GM21529 (cell line): ENCODE results near the gene ATP2B2.

Experiments
- ATAC-seq: cut with Tn5 transposase; IDR thresholded peaks from one replicate; pipeline ENCODE4 v1.9.1; 2021; ENCODE audit not compliant: unreplicated experiment

The ATP2B2 gene

DNA sequence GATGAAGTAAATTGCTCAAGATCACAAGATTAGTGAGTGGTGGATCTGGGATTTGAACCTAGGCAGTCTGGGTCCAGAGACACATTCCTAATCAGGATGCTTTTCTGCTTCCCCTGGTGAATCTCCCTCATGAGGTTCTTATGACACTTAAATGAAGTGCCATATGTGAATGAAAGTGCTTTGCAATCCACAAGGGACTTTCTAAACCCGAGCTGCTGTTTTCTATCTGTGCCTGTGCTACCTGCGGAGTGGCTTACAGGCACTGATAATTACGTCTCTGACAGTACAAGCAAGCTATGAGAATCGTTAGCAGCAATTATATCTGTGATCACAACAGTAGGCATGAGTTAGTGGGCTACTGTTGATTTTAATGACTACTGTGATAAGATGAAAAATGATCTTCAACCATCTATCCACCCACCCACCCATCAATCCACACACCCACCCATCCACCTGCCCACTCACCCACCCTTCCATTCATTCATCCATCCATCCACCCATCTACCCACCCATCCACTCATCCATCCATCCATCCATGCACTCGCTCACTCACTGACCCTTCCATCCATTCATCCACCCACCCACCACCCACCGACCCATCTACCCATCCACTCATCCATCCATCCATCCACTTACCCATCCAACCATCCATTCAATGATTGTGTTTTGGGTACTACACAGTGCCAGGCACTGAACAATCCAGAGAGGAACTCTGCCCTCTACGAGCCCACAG lies 51.8 kb downstream of the ATP2B2 start:
- ATAC-seq, result no peak

- no peak for ATAC-seq
These were observed 54.6 kb downstream of the ATP2B2 start for GRCh38 chr3:10450494-10451440.

DNA sequence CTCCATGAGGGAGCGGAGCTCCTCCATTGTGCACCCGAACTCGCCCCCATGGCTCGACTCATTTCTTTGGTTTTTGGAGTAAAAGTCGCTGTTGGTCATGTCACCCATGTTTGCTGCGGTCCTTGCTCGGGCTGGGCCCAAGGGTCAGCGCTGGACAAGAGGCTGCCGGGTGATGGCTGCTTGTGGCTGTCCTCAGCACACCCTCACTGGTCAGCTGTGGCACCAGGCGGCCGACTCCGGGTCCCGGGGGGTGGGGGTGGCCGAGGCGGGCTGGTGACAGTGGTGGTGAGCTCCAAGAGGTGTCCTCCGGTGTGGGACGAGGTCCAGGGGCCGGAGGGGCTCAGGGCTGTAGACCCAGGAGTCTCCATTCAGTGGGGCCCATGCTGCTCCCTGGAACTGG lies 56.0 kb downstream of the ATP2B2 start:
- ATAC-seq, result no peak

- ATAC-seq, result no peak
These were observed 56.8 kb downstream of the ATP2B2 start for GRCh38 chr3:10448544-10448943.

- ATAC-seq, result no peak
These were observed 57.7 kb downstream of the ATP2B2 start for GRCh38 chr3:10447527-10448260.

GRCh38 chr3:10447110-10447509 lies 58.3 kb downstream of the ATP2B2 start:
- no peak for ATAC-seq

GRCh38 chr3:10445561-10446175 lies 59.7 kb downstream of the ATP2B2 start:
- no peak for ATAC-seq

DNA sequence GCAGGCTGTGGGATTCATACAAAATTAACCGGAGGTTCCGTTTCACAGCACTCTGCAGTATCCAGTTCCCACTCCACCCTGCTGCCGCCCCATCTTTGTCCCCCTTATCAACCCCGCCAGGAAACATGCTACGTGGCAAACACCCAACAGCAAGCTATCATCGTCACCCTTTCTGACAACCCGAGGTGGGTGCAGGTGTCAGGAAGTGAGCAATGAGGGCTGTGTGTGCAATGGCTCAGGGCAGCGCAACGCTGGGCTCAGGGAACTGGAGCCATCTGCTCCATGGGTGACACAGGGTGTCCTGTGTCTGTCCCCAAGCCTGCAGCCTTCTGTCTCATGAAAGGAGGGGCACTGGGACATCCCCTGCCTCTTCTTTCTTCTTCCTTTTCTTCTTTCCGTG lies 60.9 kb downstream of the ATP2B2 start:
- no peak for ATAC-seq

DNA sequence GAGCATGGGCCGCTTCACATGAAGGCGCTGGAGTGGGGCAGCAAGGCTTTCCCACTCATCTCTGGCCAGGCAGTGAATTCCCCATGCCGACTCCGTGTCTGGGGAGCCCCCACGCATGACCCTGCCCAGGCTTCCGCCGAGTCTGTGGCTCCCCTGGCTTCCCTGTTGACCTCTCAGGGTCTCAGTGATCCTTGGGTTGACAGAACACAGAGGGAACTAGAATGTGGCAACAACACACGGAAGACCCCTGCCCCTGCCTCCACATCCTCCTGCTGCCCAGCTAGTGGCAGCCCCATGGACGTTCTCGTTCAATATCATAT lies 61.3 kb downstream of the ATP2B2 start:
- no peak for ATAC-seq

DNA sequence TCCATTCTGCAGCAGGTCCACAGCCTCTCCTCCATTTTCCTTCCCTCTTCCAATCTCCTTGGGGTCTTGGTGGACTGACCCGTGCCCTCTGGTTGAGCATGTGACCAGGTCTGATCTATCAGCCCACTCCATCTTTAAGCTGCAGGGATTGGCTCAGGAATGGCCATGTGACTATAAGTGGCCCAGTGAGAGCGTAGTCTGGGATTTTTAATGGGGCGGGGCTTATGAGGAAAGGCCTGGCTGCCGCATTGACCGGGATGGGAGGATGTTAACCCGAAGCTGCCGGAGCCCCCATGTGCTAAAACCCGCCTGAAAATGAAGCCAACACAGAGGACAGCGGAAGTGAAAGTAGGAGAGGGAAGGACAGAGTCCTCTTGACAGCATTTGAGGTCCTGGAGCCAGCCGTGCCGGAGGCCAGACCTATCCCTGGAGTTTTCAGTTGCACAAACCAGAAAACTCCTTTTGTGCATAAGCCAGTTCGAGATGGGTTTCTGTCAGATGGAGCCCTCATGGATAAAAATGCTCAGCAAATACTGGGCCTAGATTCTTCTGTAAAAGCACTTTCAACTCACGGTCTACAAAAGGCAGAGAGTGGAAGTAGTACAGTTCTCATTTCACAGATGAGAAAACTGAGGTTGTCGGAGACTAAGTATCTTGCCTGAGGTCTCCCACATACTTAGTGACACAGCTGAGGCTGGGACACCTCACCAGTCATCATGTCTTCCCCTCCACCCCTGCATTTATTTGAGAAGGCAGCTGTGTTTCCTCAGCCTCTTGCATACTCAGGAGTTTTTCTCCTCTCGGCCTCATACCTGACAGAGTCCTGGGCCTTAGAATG lies 61.9 kb downstream of the ATP2B2 start:
- ATAC-seq, result no peak

DNA sequence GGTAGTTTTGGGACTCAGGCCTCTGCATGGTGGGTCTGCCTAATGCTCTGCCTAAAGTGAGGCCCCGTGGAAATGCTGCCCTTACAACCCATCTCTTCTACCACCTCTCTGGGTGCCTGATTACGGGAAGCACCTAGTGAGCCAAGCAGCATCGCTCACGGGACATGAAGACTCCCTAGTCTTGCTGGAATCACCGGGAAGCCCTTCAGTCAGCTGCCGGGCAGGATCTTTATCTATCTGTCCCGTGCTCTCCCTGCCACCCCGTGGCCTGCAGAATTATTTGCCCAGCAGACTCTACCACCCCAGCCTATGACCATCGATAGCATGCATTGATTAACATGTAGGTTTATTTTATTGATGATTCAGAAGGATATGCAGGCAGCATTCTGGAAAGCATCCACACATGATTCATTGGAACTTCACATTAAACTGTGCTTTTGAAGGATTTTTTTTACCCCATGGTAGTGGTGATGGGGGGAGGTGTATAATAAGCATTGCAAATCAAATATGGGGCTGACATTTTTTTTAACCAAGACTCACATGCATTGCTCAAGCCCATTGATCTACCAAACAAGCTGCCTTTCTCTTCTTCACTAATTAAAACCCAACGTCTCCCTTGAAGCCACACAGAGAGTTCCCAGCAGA lies 63.1 kb downstream of the ATP2B2 start:
- ATAC-seq, result no peak

DNA sequence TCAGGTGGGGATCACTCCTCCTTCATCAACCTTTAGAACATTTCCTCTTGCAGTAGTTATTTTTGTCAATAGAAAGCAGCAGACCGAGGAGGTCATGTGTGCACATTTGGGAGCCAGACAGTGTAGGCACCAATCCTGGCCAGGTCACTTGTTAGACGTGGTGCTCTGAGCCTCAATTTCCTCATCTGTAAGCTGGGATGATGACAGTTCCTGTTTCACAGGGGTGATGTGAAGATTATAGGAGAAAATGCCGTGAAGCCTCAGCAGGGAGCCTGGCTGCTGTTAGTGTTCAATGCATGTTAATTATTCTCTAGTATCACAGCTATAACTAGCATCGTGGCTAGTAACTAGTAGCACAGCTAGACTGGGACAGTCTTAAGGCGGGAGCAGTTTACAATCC lies 64.7 kb downstream of the ATP2B2 start:
- no peak for ATAC-seq

DNA sequence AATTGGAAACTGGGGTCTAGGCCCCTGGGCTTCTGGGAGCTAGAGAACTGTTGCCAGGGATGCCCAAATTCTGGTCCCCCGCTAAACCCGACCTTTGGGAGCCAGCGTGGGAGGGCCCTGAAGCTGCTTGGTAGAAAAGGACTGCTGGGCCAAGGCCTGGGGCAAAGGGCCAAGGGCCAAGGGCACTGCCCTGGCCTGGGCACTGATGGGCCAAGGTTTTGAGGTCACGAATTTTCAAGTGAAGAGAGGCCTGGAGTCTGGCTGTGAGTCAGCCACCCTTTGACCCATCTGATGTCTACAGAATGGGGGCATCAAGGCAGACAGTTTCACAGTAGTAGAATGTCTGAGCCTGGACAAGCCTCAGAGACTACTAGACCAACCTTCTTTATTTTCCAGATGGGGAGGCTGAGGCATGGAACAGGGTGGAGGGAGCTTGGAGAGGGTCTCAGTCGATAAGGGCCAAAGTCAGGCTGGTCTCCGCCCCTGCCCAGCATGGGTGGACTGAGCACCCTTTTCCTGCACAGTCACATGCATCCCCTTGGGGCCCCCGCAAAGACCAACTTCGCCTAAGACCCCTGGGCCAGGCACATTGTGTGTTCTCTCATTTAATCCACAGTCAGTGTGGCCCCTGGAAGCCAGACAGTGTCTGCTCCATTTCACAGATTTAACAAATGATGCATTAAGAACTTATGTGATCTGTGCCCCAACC lies 66.3 kb downstream of the ATP2B2 start:
- no peak for ATAC-seq

- no peak for ATAC-seq
These were observed 67.1 kb downstream of the ATP2B2 start for GRCh38 chr3:10437995-10438901.

- ATAC-seq, result peak; percentile 81
These were observed 68.0 kb downstream of the ATP2B2 start for GRCh38 chr3:10437272-10437994.

DNA sequence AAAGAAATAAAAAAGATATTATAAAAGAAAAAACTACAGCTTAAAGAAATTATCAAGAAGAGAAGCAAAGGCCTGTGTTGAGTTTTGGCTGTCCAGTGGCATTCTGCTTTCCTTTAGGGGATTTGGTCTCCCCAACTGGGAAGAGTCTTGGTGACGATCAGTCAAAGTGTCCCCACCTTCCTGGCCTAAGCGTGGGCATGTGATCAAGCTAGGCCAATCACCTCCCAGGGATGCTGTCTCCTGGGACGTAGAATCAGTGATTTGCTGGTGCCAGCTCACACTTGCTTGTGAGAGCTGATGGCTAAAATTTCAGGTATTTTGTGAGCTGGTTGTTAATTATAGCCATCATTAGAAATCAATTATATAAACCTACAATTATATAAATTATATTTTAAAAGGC lies 69.5 kb downstream of the ATP2B2 start:
- no peak for ATAC-seq

DNA sequence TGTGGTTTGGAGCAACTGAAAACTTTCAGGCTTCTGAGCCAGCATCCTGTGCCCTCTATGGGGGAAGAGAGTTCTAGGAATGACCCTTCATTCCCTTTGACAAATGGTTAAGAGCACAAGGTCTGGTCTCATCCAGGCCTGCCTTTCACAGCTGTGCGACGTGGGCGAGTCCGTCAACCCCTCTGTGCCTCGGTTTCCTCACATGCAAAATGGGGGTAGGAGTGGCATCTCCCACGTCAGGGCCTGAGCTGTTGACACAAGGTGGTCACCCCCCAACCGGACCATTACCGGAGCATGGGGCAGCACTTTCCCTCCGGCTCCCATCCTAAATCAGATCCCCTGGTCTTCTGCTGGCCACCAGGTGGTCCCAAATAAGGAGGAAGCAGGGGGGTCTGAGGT lies 70.4 kb downstream of the ATP2B2 start:
- no peak for ATAC-seq
